HEK293T (cell line): ENCODE data around the gene AKAP6.

ENCODE experiments used
- ARNT ChIP-seq: fragments of 450-650 bp; IDR thresholded peaks from 2 replicates; pipeline ENCODE4 v1.6.1; 2017; ENCODE audit warnings: mild to moderate bottlenecking
- NFRKB ChIP-seq: fragments of 450-650 bp; IDR thresholded peaks from 2 replicates; pipeline ENCODE4 v1.6.1; 2016; ENCODE audit warnings: mild to moderate bottlenecking, moderate library complexity
- SUZ12 ChIP-seq: fragments of 450-650 bp; IDR thresholded peaks from 2 replicates; pipeline ENCODE4 v1.6.1; 2016; ENCODE audit warnings: mild to moderate bottlenecking
- TARDBP ChIP-seq: fragments of 450-650 bp; IDR thresholded peaks from 2 replicates; pipeline ENCODE4 v1.6.1; 2016

GRCh38 chr14:32588448-32589320 lies 259.6 kb downstream of the AKAP6 start:
- TF ChIP-seq NFRKB (no peak), SUZ12 (no peak), ARNT (no peak), TARDBP (no peak)
